ENCODE results near the gene LGALS3BP.

The LGALS3BP gene

DNA sequence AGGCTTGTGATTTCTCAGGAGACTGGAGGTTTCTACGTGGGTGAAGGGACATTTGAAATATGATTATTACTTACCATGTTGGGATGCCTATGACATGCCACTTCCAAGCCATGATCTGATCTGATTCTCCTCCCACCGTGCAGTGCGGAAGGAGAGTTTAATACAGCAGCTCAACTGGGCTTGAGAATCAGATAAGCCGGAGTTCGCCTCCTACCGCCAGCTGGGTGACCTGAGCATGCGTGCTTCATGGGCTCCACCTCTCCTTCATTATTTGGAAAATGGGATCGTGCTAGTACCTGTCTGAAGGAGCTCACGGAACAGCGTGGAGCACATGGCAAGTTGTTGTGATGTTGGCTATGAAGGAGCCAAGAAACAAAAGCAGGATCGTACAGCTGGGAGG is 42.2 kb downstream of the LGALS3BP start:
- no CpG with 5 or more reads among the region's 11 CpGs for WGBS (ENCODE audit: insufficient coverage, insufficient read length)
- H3K9me3 ChIP-seq (ENCODE audit: control insufficient read depth, insufficient read depth, low read length), result no peaks in the 10 kb centered on the region
- H3K4me1 ChIP-seq (ENCODE audit: control insufficient read depth, insufficient read depth, low read length), result 0 out of 2 replicates have a peak, but pooled peaks cover 2% of the 10 kb centered on the region
- H3K27ac ChIP-seq (ENCODE audit: low read length), result no peak overlapping the region
- DNase-seq (ENCODE audit: low read depth, low spot score), result no peak
- H3K27me3 ChIP-seq (ENCODE audit: control insufficient read depth, insufficient read depth, low read length), result no peaks in the 10 kb centered on the region
- H3K4me3 ChIP-seq (ENCODE audit: low read length), result no peak overlapping the region
- H3K36me3 ChIP-seq (ENCODE audit: control insufficient read depth, insufficient read depth, low read length), result no peaks in the 10 kb centered on the region

DNA sequence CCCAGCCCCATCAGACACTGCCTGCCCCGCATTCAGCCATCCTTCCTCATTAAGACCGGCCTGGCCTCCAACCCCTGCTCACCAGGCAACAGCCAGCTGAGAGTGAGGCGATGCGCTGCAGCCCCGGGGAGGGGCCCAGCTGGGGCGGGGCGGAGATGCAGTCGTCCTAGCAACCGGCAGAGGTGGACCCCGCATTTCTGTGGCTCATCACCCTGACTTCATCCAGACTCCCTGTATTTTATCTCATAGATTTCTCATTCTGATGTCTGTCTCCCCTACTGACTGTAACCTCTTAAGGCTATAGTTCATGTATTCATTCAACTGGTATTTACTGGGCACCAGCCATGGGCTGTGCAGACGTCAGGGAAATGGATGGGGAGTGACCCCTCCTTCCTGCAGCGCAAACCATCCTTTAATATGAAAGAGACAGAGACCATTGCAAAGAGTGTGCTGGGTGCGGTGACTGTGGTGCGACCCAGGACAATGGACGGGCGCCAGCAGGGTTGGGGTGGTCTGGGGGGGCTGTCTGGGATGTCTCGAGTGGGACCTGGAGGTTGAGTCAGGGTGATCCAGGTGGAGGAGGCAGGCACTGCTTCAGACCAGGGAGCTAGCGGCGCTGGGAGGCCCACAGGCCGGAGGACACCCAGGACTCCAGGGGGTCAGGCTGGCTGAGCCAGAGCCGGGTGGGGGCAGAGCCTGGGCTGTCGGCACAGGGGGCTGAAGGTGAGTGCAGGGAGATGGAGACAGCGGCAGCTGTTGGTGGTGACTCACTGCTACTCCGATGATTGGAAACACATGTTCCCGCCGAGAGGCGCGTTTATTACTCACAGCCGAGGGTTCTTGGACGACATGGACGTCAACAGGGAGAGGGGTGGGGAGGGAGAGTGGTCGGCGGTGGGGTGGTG is 44.1 kb downstream of the LGALS3BP start:
- H3K4me3 ChIP-seq (ENCODE audit: low read length), result no peak overlapping the region
- H3K4me1 ChIP-seq (ENCODE audit: control insufficient read depth, insufficient read depth, low read length), result 0 out of 2 replicates have a peak, but pooled peaks cover 2% of the 10 kb centered on the region
- no peak for DNase-seq (ENCODE audit: low read depth, low spot score)
- no peaks in the 10 kb centered on the region for H3K27me3 ChIP-seq (ENCODE audit: control insufficient read depth, insufficient read depth, low read length)
- H3K9me3 ChIP-seq (ENCODE audit: control insufficient read depth, insufficient read depth, low read length), result no peaks in the 10 kb centered on the region
- no peak overlapping the region for H3K27ac ChIP-seq (ENCODE audit: low read length)
- no CpG with 5 or more reads among the region's 33 CpGs for WGBS (ENCODE audit: insufficient coverage, insufficient read length)
- H3K36me3 ChIP-seq (ENCODE audit: control insufficient read depth, insufficient read depth, low read length), result no peaks in the 10 kb centered on the region

GRCh38 chr17:78934681-78935418 is 44.9 kb downstream of the LGALS3BP start:
- Histone ChIP-seq H3K27me3 (ENCODE audit: control insufficient read depth, insufficient read depth, low read length) (no peaks in the 10 kb centered on the region), H3K4me3 (ENCODE audit: low read length) (no peak overlapping the region), H3K4me1 (ENCODE audit: control insufficient read depth, insufficient read depth, low read length) (0 out of 2 replicates have a peak, but pooled peaks cover 2% of the 10 kb centered on the region), H3K36me3 (ENCODE audit: control insufficient read depth, insufficient read depth, low read length) (no peaks in the 10 kb centered on the region), H3K9me3 (ENCODE audit: control insufficient read depth, insufficient read depth, low read length) (no peaks in the 10 kb centered on the region), H3K27ac (ENCODE audit: low read length) (no peak overlapping the region)
- no peak for DNase-seq (ENCODE audit: low read depth, low spot score)
- no CpG with 5 or more reads among the region's 19 CpGs for WGBS (ENCODE audit: insufficient coverage, insufficient read length)

DNA sequence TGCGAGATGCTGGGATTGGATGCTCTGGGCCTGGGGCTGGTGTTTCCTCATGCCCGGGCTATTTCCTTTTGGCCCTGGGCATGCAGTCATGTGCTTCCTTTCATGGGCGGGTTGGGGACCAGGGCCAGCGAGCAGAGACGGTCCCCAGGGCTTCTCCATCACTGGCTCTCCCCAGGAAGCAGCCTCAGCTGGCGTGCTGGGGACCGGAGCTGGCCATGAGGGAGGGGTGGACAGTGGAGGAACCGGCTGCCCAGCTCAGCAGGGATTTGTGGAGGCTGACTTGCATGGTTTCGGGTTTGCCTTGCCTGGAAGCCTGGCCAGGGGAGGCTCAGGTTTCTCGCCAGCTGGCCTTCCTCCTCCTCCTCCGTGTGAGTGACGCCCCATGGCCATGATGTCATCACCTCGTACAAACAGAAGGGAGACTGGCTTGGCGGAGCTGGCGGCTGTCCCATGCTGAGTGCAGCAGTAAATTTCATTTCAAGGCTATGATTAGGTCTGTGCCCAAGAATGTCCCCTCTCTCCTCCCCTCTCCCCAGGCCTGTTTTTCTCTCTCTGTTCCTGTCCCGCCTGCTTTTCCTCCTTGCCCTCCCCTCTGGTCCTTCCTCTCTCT is 45.7 kb downstream of the LGALS3BP start:
- no peaks in the 10 kb centered on the region for H3K9me3 ChIP-seq (ENCODE audit: control insufficient read depth, insufficient read depth, low read length)
- 0 out of 2 replicates have a peak, but pooled peaks cover 2% of the 10 kb centered on the region for H3K4me1 ChIP-seq (ENCODE audit: control insufficient read depth, insufficient read depth, low read length)
- no peak for DNase-seq (ENCODE audit: low read depth, low spot score)
- H3K27ac ChIP-seq (ENCODE audit: low read length), result no peak overlapping the region
- WGBS (ENCODE audit: insufficient coverage, insufficient read length), result no CpG with 5 or more reads among the region's 16 CpGs
- no peaks in the 10 kb centered on the region for H3K27me3 ChIP-seq (ENCODE audit: control insufficient read depth, insufficient read depth, low read length)
- no peaks in the 10 kb centered on the region for H3K36me3 ChIP-seq (ENCODE audit: control insufficient read depth, insufficient read depth, low read length)
- H3K4me3 ChIP-seq (ENCODE audit: low read length), result no peak overlapping the region

GRCh38 chr17:78933025-78933958 is 46.4 kb downstream of the LGALS3BP start:
- DNase-seq (ENCODE audit: low read depth, low spot score), result no peak

DNA sequence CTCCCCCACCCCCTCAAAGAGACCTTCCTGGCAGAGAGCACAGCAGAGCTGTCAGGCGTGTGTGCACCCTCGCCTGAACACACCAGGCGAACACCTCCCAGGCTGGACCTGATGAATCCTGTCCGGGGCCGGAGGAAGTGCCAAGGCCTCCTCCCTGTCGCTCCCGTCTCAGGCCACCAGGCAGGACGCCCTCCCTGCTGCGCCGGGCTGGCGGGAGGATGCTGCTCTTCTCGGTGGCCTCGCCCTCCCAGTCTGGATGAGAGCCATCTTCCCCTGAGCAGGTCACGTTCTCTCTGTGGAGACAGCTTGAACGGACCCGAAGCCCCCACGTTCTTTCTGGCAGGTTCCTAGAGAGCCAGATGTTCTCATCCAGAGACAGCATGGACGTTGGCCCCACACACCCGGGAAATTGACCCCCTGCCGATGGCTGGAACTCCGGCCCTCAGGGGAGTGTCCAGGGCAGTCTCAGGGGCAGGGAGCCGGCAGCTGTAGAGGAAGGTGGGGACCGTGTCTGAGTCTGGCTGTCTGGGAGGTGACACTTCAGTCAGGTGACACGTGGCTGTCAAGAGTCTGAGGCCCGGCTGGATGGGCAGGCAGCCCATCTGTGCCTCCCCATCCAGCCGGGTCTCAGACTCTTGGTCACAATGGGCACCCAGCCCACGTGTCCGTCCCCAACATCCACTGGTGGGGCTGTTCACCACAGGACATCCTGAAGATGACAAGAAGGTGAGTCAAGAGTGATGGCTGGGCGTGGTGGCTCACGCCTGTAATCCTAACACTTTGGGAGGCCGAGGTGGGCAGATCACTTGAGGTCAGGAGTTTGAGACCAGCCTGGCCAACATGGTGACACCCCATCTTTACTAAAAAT is 49.6 kb downstream of the LGALS3BP start:
- Histone ChIP-seq H3K27me3 (ENCODE audit: control insufficient read depth, insufficient read depth, low read length) (no peaks in the 10 kb centered on the region), H3K27ac (ENCODE audit: low read length) (no peak overlapping the region), H3K4me3 (ENCODE audit: low read length) (no peak overlapping the region), H3K4me1 (ENCODE audit: control insufficient read depth, insufficient read depth, low read length) (0 out of 2 replicates have a peak, but pooled peaks cover 2% of the 10 kb centered on the region), H3K36me3 (ENCODE audit: control insufficient read depth, insufficient read depth, low read length) (no peaks in the 10 kb centered on the region), H3K9me3 (ENCODE audit: control insufficient read depth, insufficient read depth, low read length) (no peaks in the 10 kb centered on the region)
- WGBS (ENCODE audit: insufficient coverage, insufficient read length), result no CpG with 5 or more reads among the region's 31 CpGs
- DNase-seq (ENCODE audit: low read depth, low spot score), result no peak

More at GRCh38 chr17:78933025-78933958, 46.4 kb downstream of the LGALS3BP start:
- H3K9me3 ChIP-seq (ENCODE audit: control insufficient read depth, insufficient read depth, low read length), result no peaks in the 10 kb centered on the region
- H3K27ac ChIP-seq (ENCODE audit: low read length), result no peak overlapping the region
- no peaks in the 10 kb centered on the region for H3K36me3 ChIP-seq (ENCODE audit: control insufficient read depth, insufficient read depth, low read length)
- H3K27me3 ChIP-seq (ENCODE audit: control insufficient read depth, insufficient read depth, low read length), result no peaks in the 10 kb centered on the region
- no peak overlapping the region for H3K4me3 ChIP-seq (ENCODE audit: low read length)
- WGBS (ENCODE audit: insufficient coverage, insufficient read length), result no CpG with 5 or more reads among the region's 18 CpGs
- 0 out of 2 replicates have a peak, but pooled peaks cover 2% of the 10 kb centered on the region for H3K4me1 ChIP-seq (ENCODE audit: control insufficient read depth, insufficient read depth, low read length)

DNA sequence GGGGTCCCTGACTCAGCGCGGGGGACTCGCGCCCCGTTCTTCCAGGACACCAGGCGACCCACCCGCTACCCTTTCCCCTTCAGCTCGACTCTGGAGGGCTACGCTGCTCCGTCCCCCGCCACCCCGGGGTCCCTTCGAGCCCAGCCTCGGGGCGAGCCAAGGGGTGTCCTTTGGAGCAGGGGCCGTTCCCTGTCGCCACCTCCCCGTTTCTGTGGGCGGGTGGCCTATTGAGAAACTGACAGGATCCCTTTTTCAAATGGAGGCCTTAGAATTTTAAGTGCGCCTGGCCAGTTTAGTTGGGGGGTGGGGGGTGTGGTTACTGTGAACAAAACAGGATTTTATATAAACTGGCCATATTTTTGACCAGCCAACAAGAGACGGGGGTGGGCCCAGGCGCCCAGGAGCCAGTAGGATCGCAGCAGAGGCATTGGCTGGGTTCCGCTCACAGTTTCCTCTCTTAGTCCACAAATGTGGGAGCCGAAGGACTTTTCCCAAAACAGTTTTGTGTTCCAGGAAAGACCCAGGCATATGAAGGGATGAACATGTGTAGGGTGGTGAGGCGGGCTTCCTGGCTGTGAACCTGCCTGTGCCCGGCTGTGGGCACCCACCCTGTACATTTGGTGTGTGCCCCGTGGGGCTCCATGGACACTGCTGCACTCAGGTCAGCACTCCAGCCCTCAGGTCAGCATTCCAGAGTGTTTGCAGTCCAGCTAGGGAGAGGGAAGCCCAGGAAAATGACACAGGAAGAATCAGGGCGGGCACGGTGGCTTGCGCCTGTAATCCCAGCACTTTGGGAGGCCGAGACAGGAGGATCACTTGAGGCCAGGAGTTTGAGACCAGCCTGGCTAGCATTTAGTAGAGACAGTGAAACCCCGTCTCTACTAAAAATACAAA is 53.8 kb downstream of the LGALS3BP start:
- no peak overlapping the region for H3K27ac ChIP-seq (ENCODE audit: low read length)
- H3K27me3 ChIP-seq (ENCODE audit: control insufficient read depth, insufficient read depth, low read length), result no peaks in the 10 kb centered on the region
- no peaks in the 10 kb centered on the region for H3K36me3 ChIP-seq (ENCODE audit: control insufficient read depth, insufficient read depth, low read length)
- WGBS (ENCODE audit: insufficient coverage, insufficient read length), result no CpG with 5 or more reads among the region's 33 CpGs
- DNase-seq (ENCODE audit: low read depth, low spot score), result no peak
- H3K9me3 ChIP-seq (ENCODE audit: control insufficient read depth, insufficient read depth, low read length), result no peaks in the 10 kb centered on the region
- H3K4me1 ChIP-seq (ENCODE audit: control insufficient read depth, insufficient read depth, low read length), result peaks cover 5% of the 10 kb centered on the region
- H3K4me3 ChIP-seq (ENCODE audit: low read length), result peak overlapping the region; percentile 28; the same call in 1 of the 2 replicates

DNA sequence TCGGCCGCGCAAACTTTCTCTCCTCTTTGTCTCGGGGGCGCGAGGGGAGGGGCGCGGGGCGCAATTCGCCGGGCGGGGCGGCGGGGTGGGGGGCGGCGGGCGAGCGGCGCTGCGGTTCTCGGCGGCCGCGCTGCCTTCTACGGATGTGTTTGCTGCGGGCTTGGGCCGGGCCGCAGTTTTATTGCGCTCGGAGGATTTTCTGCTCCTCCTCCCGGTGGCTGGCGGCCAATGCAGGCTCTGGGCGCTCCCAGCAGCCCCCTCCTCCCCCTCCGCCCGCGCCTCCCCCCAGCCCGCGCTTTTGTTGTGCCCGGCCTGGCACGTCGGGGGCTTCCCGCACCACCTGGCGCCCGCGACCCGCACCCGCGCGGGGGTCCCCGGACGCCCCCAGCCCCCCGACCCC is 54.5 kb downstream of the LGALS3BP start, which contains the start of gene TIMP2:
Gene TIMP2, minus strand, starts transcription at position 154 of the 400 bp plus-strand sequence. CDS start 299 bp downstream, outside the sequence.
- H3K9me3 ChIP-seq (ENCODE audit: control insufficient read depth, insufficient read depth, low read length), result no peaks in the 10 kb centered on the region
- no peaks in the 10 kb centered on the region for H3K36me3 ChIP-seq (ENCODE audit: control insufficient read depth, insufficient read depth, low read length)
- DNase-seq (ENCODE audit: low read depth, low spot score), result no peak
- no peak within 1 kb of the TSS for H3K27ac ChIP-seq (ENCODE audit: low read length)
- no peaks in the 10 kb centered on the region for H3K27me3 ChIP-seq (ENCODE audit: control insufficient read depth, insufficient read depth, low read length)
- H3K4me1 ChIP-seq (ENCODE audit: control insufficient read depth, insufficient read depth, low read length), result peaks cover 5% of the 10 kb centered on the region
- no CpG with 5 or more reads among the region's 52 CpGs for WGBS (ENCODE audit: insufficient coverage, insufficient read length)
- peak within 1 kb of the TSS; percentile 45 for H3K4me3 ChIP-seq (ENCODE audit: low read length)

Data from iPS DF 6.9 (cell line).